Measurements from ENCODE around the gene HOXB6. TPM values are rescaled to one million over a fixed set of nuclear protein-coding genes. Genes with fewer than 3 reads are reported as not detected.
A peak's percentile ranks its signal among the peaks of the same experiment; 100 is the strongest.

Gene HOXB6
- total RNA-seq, 1 experiment from 2014 or later = 196 TPM

DNA sequence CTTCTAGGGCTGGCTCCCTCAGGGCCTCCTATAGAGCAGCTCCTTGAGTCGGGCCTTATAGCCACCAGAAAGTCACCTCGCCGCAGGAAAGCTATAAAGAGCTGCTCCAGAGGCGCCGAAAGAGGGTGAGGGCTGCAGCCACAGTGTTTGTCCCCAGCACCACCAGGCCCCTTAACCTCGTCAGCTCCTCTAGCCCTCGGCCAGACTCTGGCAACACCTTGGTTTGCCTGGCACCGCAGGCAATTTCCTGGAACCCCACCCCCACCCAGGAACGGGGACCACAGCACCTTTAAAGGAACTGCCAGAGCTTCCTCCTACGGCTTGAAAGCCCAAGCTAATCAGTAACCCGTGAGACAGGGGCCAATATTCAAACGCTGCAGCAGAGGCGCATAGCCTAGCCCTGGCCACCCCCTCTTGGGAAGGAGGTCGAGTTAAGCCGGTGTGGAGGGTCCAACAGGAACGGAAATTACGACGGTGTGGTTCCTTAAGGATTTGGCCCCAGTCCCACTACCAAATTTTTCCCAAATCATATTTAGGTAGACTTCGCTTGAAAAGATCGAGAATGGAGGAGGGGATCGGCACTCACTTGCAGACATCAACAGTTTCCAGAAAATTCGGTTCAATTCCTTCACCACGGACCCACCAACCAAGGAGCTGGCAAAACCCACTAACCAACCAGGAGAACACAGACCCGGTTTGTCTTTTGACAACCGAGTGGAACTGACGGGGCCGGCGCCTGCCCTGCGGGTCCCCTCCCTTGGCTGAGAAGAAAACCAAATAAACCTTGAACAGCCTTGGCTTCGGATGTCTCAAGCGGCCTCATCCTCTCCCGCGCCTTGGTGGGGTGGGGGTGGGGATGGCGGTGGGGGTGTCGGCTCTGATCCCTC, 3.0 kb downstream of the HOXB6 start:
- BruUV-seq (replicated peaks) = no TSS peak
- no peaks in the 10 kb centered on the region; the same call in 1 of the 2 replicates for H3K36me3 ChIP-seq (ENCODE audit: control insufficient read depth, insufficient read depth, low read length)
- DNase-seq (ENCODE audit: low read depth, low spot score) (no peak), ATAC-seq (no peak)
- no peaks in the 10 kb centered on the region for H3K27me3 ChIP-seq (ENCODE audit: control insufficient read depth, insufficient read depth, low read length)
- POLR2A ChIA-PET = interaction anchor here (0.6 to 1.6 kb wide), 5 partner anchors 9 to 1281 kb away, joined by 3 to 8 read pairs (median 5); no protein-coding TSS in a partner anchor
- intact Hi-C loops (cut with micrococcal nuclease; ENCODE audit: unreplicated experiment) = no loop called here
- H3K27ac ChIP-seq (ENCODE audit: low read length) = peak overlapping the region; percentile 99
- peaks cover 41% of the 10 kb centered on the region for H3K4me1 ChIP-seq (ENCODE audit: control insufficient read depth, insufficient read depth, low read length)
- in situ Hi-C loops (cut with HindIII; ENCODE audit: low pct_unique_long_range_greater_than_20kb, low sequenced_read_pairs) = no loop called here
- CTCF ChIA-PET = interaction anchor here (0.6 to 0.8 kb wide), 7 partner anchors 8 to 337 kb away, joined by 3 to 7 read pairs (median 4); no protein-coding TSS in a partner anchor
- H3K9me3 ChIP-seq (ENCODE audit: control insufficient read depth, insufficient read depth, low read depth, low read length) = no peaks in the 10 kb centered on the region
- TF ChIP-seq, protein P1, sequence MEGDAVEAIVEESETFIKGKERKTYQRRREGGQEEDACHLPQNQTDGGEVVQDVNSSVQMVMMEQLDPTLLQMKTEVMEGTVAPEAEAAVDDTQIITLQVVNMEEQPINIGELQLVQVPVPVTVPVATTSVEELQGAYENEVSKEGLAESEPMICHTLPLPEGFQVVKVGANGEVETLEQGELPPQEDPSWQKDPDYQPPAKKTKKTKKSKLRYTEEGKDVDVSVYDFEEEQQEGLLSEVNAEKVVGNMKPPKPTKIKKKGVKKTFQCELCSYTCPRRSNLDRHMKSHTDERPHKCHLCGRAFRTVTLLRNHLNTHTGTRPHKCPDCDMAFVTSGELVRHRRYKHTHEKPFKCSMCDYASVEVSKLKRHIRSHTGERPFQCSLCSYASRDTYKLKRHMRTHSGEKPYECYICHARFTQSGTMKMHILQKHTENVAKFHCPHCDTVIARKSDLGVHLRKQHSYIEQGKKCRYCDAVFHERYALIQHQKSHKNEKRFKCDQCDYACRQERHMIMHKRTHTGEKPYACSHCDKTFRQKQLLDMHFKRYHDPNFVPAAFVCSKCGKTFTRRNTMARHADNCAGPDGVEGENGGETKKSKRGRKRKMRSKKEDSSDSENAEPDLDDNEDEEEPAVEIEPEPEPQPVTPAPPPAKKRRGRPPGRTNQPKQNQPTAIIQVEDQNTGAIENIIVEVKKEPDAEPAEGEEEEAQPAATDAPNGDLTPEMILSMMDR (IDR thresholded peaks at IDR 0.05) = no peak
- TF ChIP-seq, protein P2, sequence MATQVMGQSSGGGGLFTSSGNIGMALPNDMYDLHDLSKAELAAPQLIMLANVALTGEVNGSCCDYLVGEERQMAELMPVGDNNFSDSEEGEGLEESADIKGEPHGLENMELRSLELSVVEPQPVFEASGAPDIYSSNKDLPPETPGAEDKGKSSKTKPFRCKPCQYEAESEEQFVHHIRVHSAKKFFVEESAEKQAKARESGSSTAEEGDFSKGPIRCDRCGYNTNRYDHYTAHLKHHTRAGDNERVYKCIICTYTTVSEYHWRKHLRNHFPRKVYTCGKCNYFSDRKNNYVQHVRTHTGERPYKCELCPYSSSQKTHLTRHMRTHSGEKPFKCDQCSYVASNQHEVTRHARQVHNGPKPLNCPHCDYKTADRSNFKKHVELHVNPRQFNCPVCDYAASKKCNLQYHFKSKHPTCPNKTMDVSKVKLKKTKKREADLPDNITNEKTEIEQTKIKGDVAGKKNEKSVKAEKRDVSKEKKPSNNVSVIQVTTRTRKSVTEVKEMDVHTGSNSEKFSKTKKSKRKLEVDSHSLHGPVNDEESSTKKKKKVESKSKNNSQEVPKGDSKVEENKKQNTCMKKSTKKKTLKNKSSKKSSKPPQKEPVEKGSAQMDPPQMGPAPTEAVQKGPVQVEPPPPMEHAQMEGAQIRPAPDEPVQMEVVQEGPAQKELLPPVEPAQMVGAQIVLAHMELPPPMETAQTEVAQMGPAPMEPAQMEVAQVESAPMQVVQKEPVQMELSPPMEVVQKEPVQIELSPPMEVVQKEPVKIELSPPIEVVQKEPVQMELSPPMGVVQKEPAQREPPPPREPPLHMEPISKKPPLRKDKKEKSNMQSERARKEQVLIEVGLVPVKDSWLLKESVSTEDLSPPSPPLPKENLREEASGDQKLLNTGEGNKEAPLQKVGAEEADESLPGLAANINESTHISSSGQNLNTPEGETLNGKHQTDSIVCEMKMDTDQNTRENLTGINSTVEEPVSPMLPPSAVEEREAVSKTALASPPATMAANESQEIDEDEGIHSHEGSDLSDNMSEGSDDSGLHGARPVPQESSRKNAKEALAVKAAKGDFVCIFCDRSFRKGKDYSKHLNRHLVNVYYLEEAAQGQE (IDR thresholded peaks at IDR 0.05; ENCODE audit: insufficient read depth in 1 of 2, low read depth in 2 of 2, low read length in 1 of 2) = no peak; a peak in 1 of 4 replicates
- TF ChIP-seq POLR2AphosphoS5 (IDR thresholded peaks at IDR 0.05; ENCODE audit: low read depth, low read length) = 0 out of 2 replicates have a peak, but pooled peaks have one; percentile 59
- TF ChIP-seq SIN3A (IDR thresholded peaks at IDR 0.05; ENCODE audit: borderline replicate concordance, insufficient read depth, low read depth, low read length) = no peak
- TF ChIP-seq TCF7L2 (IDR thresholded peaks at IDR 0.05; ENCODE audit: low read depth, low read length) = peak; percentile 96
- peak overlapping the region; percentile 70 to 99 for H3K4me3 ChIP-seq (ENCODE audit: low read depth in 2 of 2, low read length in 2 of 2)

DNA sequence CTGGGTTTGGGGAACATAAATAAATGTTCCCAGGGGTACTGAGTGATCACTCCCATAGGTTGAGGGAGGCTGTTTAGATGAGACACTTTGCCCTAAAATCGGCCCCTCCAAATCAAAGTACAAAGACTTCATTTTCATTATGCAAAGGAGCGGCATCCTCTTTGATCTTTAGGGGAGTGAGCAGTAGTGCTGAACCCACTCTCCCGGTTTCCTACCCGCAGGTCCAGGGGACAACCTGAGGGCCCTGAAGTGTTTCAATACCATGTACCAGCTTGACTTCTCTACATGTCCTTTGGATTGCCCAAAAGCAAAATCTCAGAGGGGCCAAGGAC, 3.6 kb downstream of the HOXB6 start:
- CTCF ChIA-PET = interaction anchor here (0.6 to 0.8 kb wide), 5 partner anchors 9 to 336 kb away, joined by 3 to 6 read pairs (median 3); no protein-coding TSS in a partner anchor
- intact Hi-C loops (cut with micrococcal nuclease; ENCODE audit: unreplicated experiment) = no loop called here
- no TSS peak for BruUV-seq (replicated peaks)
- in situ Hi-C loops (cut with HindIII; ENCODE audit: low pct_unique_long_range_greater_than_20kb, low sequenced_read_pairs) = no loop called here
- Histone ChIP-seq H3K4me3 (ENCODE audit: low read depth in 2 of 2, low read length in 2 of 2) (peak overlapping the region; percentile 70 to 99), H3K27ac (ENCODE audit: low read length) (peak overlapping the region; percentile 99), H3K36me3 (ENCODE audit: control insufficient read depth, insufficient read depth, low read length) (no peaks in the 10 kb centered on the region; the same call in 1 of the 2 replicates), H3K9me3 (ENCODE audit: control insufficient read depth, insufficient read depth, low read depth, low read length) (no peaks in the 10 kb centered on the region), H3K27me3 (ENCODE audit: control insufficient read depth, insufficient read depth, low read length) (no peaks in the 10 kb centered on the region), H3K4me1 (ENCODE audit: control insufficient read depth, insufficient read depth, low read length) (peaks cover 35% of the 10 kb centered on the region)
- no peak for DNase-seq (ENCODE audit: low read depth, low spot score)
- no peak for TF ChIP-seq SIN3A (IDR thresholded peaks at IDR 0.05; ENCODE audit: borderline replicate concordance, insufficient read depth, low read depth, low read length)
- TF ChIP-seq, protein P1 (IDR thresholded peaks at IDR 0.05) = no peak
- TF ChIP-seq, protein P2 (IDR thresholded peaks at IDR 0.05; ENCODE audit: insufficient read depth in 1 of 2, low read depth in 2 of 2, low read length in 1 of 2) = no peak
- peak; percentile 7; the same call in 1 of the 2 replicates for TF ChIP-seq POLR2AphosphoS5 (IDR thresholded peaks at IDR 0.05; ENCODE audit: low read depth, low read length)
- peak; percentile 100 for TF ChIP-seq TCF7L2 (IDR thresholded peaks at IDR 0.05; ENCODE audit: low read depth, low read length)
- POLR2A ChIA-PET = interaction anchor here (0.7 to 1.6 kb wide), 4 partner anchors 9 to 1281 kb away, joined by 4 to 8 read pairs (median 5); no protein-coding TSS in a partner anchor
- no peak for ATAC-seq
